Measurements from ENCODE around the gene SBSN.

SBSN gene

GRCh38 chr19:35563207-35563829 lies 35.2 kb upstream of the SBSN start, which contains the start of gene ATP4A:
ATP4A (minus strand) TSS chr19:35563658; CDS start chr19:35563629, 29 bp downstream.
- H3K4me2 ChIP-seq (ENCODE audit: low read length): no peak within 1 kb of the TSS
- H3K9ac ChIP-seq (ENCODE audit: low read length): no peak within 1 kb of the TSS
- H3K4me3 ChIP-seq (ENCODE audit: low read length): no peak within 1 kb of the TSS
- H3K56ac ChIP-seq (ENCODE audit: low read length): no peak within 1 kb of the TSS
- no peak within 1 kb of the TSS for H2AK5ac ChIP-seq (ENCODE audit: low read length)
- no peak within 1 kb of the TSS for H2BK5ac ChIP-seq (ENCODE audit: low read length)
- no peak within 1 kb of the TSS for H4K8ac ChIP-seq (ENCODE audit: low read depth, low read length)
- DNase-seq: no peak
- H3K23ac ChIP-seq (ENCODE audit: low read length): no peak within 1 kb of the TSS
- no peak within 1 kb of the TSS for H3K4ac ChIP-seq (ENCODE audit: low read depth, low read length)
- H4K5ac ChIP-seq (ENCODE audit: low read length): no peak within 1 kb of the TSS
- no CpG with 5 or more reads among the region's 15 CpGs for WGBS (ENCODE audit: extremely low coverage, insufficient coverage, low lambda C conversion rate)
- no peaks in the 10 kb centered on the region for H3K79me2 ChIP-seq (ENCODE audit: control insufficient read depth, insufficient read depth, low read length)
- no peak within 1 kb of the TSS for H3K18ac ChIP-seq (ENCODE audit: low read length)
- no peak within 1 kb of the TSS for H2BK15ac ChIP-seq (replicated peaks; ENCODE audit: low read depth)
- no peak within 1 kb of the TSS for H2BK120ac ChIP-seq (ENCODE audit: low read depth, low read length)
- H3K27me3 ChIP-seq (ENCODE audit: insufficient read depth, low read length, poor library complexity): no peaks in the 10 kb centered on the region
- no peaks in the 10 kb centered on the region for H3K36me3 ChIP-seq (ENCODE audit: control insufficient read depth, insufficient read depth, low read length)
- no peak within 1 kb of the TSS for H3K27ac ChIP-seq (ENCODE audit: low read depth, low read length)
- no peaks in the 10 kb centered on the region for H3K79me1 ChIP-seq (ENCODE audit: low read length)
- no peaks in the 10 kb centered on the region for H3K4me1 ChIP-seq (ENCODE audit: control insufficient read depth, low read depth, low read length)

GRCh38 chr19:35562776-35563175 lies 34.7 kb upstream of the SBSN start:
- Histone ChIP-seq H3K27ac (ENCODE audit: low read depth, low read length) (no peak overlapping the region), H3K79me1 (ENCODE audit: low read length) (no peaks in the 10 kb centered on the region), H3K18ac (ENCODE audit: low read length) (no peak overlapping the region), H3K4me2 (ENCODE audit: low read length) (no peak overlapping the region), H3K27me3 (ENCODE audit: insufficient read depth, low read length, poor library complexity) (no peaks in the 10 kb centered on the region), H3K4me3 (ENCODE audit: low read length) (no peak overlapping the region), H2BK120ac (ENCODE audit: low read depth, low read length) (no peak overlapping the region), H4K5ac (ENCODE audit: low read length) (no peak overlapping the region), H3K36me3 (ENCODE audit: control insufficient read depth, insufficient read depth, low read length) (no peaks in the 10 kb centered on the region), H3K23ac (ENCODE audit: low read length) (no peak overlapping the region), H4K8ac (ENCODE audit: low read depth, low read length) (no peak overlapping the region), H3K56ac (ENCODE audit: low read length) (no peak overlapping the region), H3K79me2 (ENCODE audit: control insufficient read depth, insufficient read depth, low read length) (no peaks in the 10 kb centered on the region), H2BK5ac (ENCODE audit: low read length) (no peak overlapping the region), H3K9ac (ENCODE audit: low read length) (no peak overlapping the region), H2AK5ac (ENCODE audit: low read length) (no peak overlapping the region), H2BK15ac (replicated peaks; ENCODE audit: low read depth) (no peak overlapping the region), H3K4ac (ENCODE audit: low read depth, low read length) (no peak overlapping the region), H3K4me1 (ENCODE audit: control insufficient read depth, low read depth, low read length) (no peaks in the 10 kb centered on the region)
- WGBS (ENCODE audit: extremely low coverage, insufficient coverage, low lambda C conversion rate): no CpG with 5 or more reads among the region's 2 CpGs
- DNase-seq: no peak

- no CpG with 5 or more reads among the region's 17 CpGs for WGBS (ENCODE audit: extremely low coverage, insufficient coverage, low lambda C conversion rate)
- Histone ChIP-seq H4K5ac (ENCODE audit: low read length) (no peak overlapping the region), H3K27me3 (ENCODE audit: insufficient read depth, low read length, poor library complexity) (no peaks in the 10 kb centered on the region), H2BK120ac (ENCODE audit: low read depth, low read length) (no peak overlapping the region), H3K23ac (ENCODE audit: low read length) (no peak overlapping the region), H3K4ac (ENCODE audit: low read depth, low read length) (no peak overlapping the region), H3K79me2 (ENCODE audit: control insufficient read depth, insufficient read depth, low read length) (no peaks in the 10 kb centered on the region), H2BK5ac (ENCODE audit: low read length) (no peak overlapping the region), H3K4me1 (ENCODE audit: control insufficient read depth, low read depth, low read length) (no peaks in the 10 kb centered on the region), H3K79me1 (ENCODE audit: low read length) (no peaks in the 10 kb centered on the region), H2BK15ac (replicated peaks; ENCODE audit: low read depth) (no peak overlapping the region), H3K56ac (ENCODE audit: low read length) (no peak overlapping the region), H3K18ac (ENCODE audit: low read length) (no peak overlapping the region), H3K36me3 (ENCODE audit: control insufficient read depth, insufficient read depth, low read length) (no peaks in the 10 kb centered on the region), H3K9ac (ENCODE audit: low read length) (no peak overlapping the region), H3K4me2 (ENCODE audit: low read length) (no peak overlapping the region), H2AK5ac (ENCODE audit: low read length) (no peak overlapping the region), H3K4me3 (ENCODE audit: low read length) (no peak overlapping the region), H3K27ac (ENCODE audit: low read depth, low read length) (no peak overlapping the region), H4K8ac (ENCODE audit: low read depth, low read length) (no peak overlapping the region)
- DNase-seq: no peak
Observed at GRCh38 chr19:35562336-35562735, 34.2 kb upstream of the SBSN start.

GRCh38 chr19:35561436-35561835 lies 33.3 kb upstream of the SBSN start:
- H3K4ac ChIP-seq (ENCODE audit: low read depth, low read length): no peak overlapping the region
- H3K36me3 ChIP-seq (ENCODE audit: control insufficient read depth, insufficient read depth, low read length): no peaks in the 10 kb centered on the region
- H2BK120ac ChIP-seq (ENCODE audit: low read depth, low read length): no peak overlapping the region
- H4K8ac ChIP-seq (ENCODE audit: low read depth, low read length): no peak overlapping the region
- no peak overlapping the region for H4K5ac ChIP-seq (ENCODE audit: low read length)
- H3K23ac ChIP-seq (ENCODE audit: low read length): no peak overlapping the region
- H2AK5ac ChIP-seq (ENCODE audit: low read length): no peak overlapping the region
- H3K27ac ChIP-seq (ENCODE audit: low read depth, low read length): no peak overlapping the region
- no peak overlapping the region for H3K9ac ChIP-seq (ENCODE audit: low read length)
- H3K4me2 ChIP-seq (ENCODE audit: low read length): no peak overlapping the region
- no peak for DNase-seq
- H3K27me3 ChIP-seq (ENCODE audit: insufficient read depth, low read length, poor library complexity): no peaks in the 10 kb centered on the region
- H3K79me1 ChIP-seq (ENCODE audit: low read length): no peaks in the 10 kb centered on the region
- no peak overlapping the region for H2BK15ac ChIP-seq (replicated peaks; ENCODE audit: low read depth)
- no peak overlapping the region for H3K56ac ChIP-seq (ENCODE audit: low read length)
- no peak overlapping the region for H2BK5ac ChIP-seq (ENCODE audit: low read length)
- no peak overlapping the region for H3K4me3 ChIP-seq (ENCODE audit: low read length)
- H3K79me2 ChIP-seq (ENCODE audit: control insufficient read depth, insufficient read depth, low read length): no peaks in the 10 kb centered on the region
- no CpG with 5 or more reads among the region's 6 CpGs for WGBS (ENCODE audit: extremely low coverage, insufficient coverage, low lambda C conversion rate)
- H3K4me1 ChIP-seq (ENCODE audit: control insufficient read depth, low read depth, low read length): no peaks in the 10 kb centered on the region
- H3K18ac ChIP-seq (ENCODE audit: low read length): no peak overlapping the region

GRCh38 chr19:35560677-35561076 lies 32.6 kb upstream of the SBSN start:
- Histone ChIP-seq H3K18ac (ENCODE audit: low read length) (no peak overlapping the region), H4K8ac (ENCODE audit: low read depth, low read length) (no peak overlapping the region), H2BK120ac (ENCODE audit: low read depth, low read length) (no peak overlapping the region), H3K56ac (ENCODE audit: low read length) (no peak overlapping the region), H3K9ac (ENCODE audit: low read length) (no peak overlapping the region), H3K4me2 (ENCODE audit: low read length) (no peak overlapping the region), H3K79me2 (ENCODE audit: control insufficient read depth, insufficient read depth, low read length) (no peaks in the 10 kb centered on the region), H3K4ac (ENCODE audit: low read depth, low read length) (no peak overlapping the region), H3K4me3 (ENCODE audit: low read length) (no peak overlapping the region), H3K79me1 (ENCODE audit: low read length) (no peaks in the 10 kb centered on the region), H3K36me3 (ENCODE audit: control insufficient read depth, insufficient read depth, low read length) (no peaks in the 10 kb centered on the region), H2BK5ac (ENCODE audit: low read length) (no peak overlapping the region), H3K27me3 (ENCODE audit: insufficient read depth, low read length, poor library complexity) (no peaks in the 10 kb centered on the region), H2BK15ac (replicated peaks; ENCODE audit: low read depth) (no peak overlapping the region), H3K4me1 (ENCODE audit: control insufficient read depth, low read depth, low read length) (no peaks in the 10 kb centered on the region), H3K23ac (ENCODE audit: low read length) (no peak overlapping the region), H2AK5ac (ENCODE audit: low read length) (no peak overlapping the region), H4K5ac (ENCODE audit: low read length) (no peak overlapping the region), H3K27ac (ENCODE audit: low read depth, low read length) (no peak overlapping the region)
- no CpG with 5 or more reads among the region's 6 CpGs for WGBS (ENCODE audit: extremely low coverage, insufficient coverage, low lambda C conversion rate)
- DNase-seq: no peak

GRCh38 chr19:35560271-35560670 lies 32.2 kb upstream of the SBSN start:
- H3K56ac ChIP-seq (ENCODE audit: low read length): no peak overlapping the region
- no peak overlapping the region for H2AK5ac ChIP-seq (ENCODE audit: low read length)
- H3K36me3 ChIP-seq (ENCODE audit: control insufficient read depth, insufficient read depth, low read length): no peaks in the 10 kb centered on the region
- H2BK120ac ChIP-seq (ENCODE audit: low read depth, low read length): no peak overlapping the region
- no peaks in the 10 kb centered on the region for H3K79me1 ChIP-seq (ENCODE audit: low read length)
- H3K27me3 ChIP-seq (ENCODE audit: insufficient read depth, low read length, poor library complexity): no peaks in the 10 kb centered on the region
- H3K4me2 ChIP-seq (ENCODE audit: low read length): no peak overlapping the region
- H4K8ac ChIP-seq (ENCODE audit: low read depth, low read length): no peak overlapping the region
- no peak overlapping the region for H3K23ac ChIP-seq (ENCODE audit: low read length)
- no peaks in the 10 kb centered on the region for H3K4me1 ChIP-seq (ENCODE audit: control insufficient read depth, low read depth, low read length)
- no peak overlapping the region for H3K9ac ChIP-seq (ENCODE audit: low read length)
- no peaks in the 10 kb centered on the region for H3K79me2 ChIP-seq (ENCODE audit: control insufficient read depth, insufficient read depth, low read length)
- no peak overlapping the region for H3K18ac ChIP-seq (ENCODE audit: low read length)
- H2BK5ac ChIP-seq (ENCODE audit: low read length): no peak overlapping the region
- no peak overlapping the region for H2BK15ac ChIP-seq (replicated peaks; ENCODE audit: low read depth)
- WGBS (ENCODE audit: extremely low coverage, insufficient coverage, low lambda C conversion rate): no CpG with 5 or more reads among the region's 18 CpGs
- no peak for DNase-seq
- H3K4me3 ChIP-seq (ENCODE audit: low read length): no peak overlapping the region
- H3K27ac ChIP-seq (ENCODE audit: low read depth, low read length): no peak overlapping the region
- H3K4ac ChIP-seq (ENCODE audit: low read depth, low read length): no peak overlapping the region
- no peak overlapping the region for H4K5ac ChIP-seq (ENCODE audit: low read length)
